ENCODE results near the gene ARHGAP24.
"Not testable (repeated sequence)": the region's sequence is repeated elsewhere in the genome, so short reads cannot be mapped to it uniquely, and the experiment has no call there.

ARHGAP24 gene

DNA sequence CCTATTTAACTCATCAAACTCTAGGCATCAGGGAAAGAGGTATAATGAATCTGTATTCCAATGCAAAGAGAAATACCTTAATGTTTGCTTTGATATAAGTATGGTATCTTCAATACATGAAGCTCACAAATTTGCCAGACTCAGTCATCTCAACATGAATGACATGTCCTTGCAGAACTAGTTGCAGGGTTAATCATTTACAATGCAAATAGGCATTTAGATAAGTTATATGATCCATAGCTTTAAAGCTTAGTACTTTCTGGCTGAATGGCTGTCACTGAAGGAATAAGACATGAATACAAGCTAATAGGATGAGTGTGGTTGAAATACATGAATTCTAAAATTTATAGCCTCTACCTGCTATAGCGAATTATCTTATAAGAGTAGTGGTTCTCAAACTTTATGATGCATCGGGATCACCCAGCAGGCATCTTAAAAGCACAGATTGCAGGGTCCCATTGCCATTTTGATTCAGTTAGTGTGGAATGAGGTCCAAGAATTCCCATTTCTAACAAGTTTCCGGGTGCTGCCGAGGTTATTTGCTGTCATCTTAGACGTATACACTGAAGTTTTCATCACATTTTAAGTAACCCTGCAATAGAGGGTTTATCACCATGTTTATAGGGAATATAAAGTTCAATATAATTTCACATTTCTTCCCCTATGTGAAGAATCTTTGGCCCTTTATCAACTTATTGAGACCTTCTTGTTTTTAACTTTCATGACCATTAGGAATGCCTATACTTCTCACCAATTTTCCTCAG, 439.2 kb downstream of the ARHGAP24 start:
- in situ Hi-C loops (cut with HindIII; ENCODE audit: low sequenced_read_pairs), result no loop called here
- TF ChIP-seq, protein P1, sequence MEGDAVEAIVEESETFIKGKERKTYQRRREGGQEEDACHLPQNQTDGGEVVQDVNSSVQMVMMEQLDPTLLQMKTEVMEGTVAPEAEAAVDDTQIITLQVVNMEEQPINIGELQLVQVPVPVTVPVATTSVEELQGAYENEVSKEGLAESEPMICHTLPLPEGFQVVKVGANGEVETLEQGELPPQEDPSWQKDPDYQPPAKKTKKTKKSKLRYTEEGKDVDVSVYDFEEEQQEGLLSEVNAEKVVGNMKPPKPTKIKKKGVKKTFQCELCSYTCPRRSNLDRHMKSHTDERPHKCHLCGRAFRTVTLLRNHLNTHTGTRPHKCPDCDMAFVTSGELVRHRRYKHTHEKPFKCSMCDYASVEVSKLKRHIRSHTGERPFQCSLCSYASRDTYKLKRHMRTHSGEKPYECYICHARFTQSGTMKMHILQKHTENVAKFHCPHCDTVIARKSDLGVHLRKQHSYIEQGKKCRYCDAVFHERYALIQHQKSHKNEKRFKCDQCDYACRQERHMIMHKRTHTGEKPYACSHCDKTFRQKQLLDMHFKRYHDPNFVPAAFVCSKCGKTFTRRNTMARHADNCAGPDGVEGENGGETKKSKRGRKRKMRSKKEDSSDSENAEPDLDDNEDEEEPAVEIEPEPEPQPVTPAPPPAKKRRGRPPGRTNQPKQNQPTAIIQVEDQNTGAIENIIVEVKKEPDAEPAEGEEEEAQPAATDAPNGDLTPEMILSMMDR (IDR thresholded peaks at IDR 0.05; ENCODE audit: low read depth, low read length, missing control alignments), result no peak
- no peak overlapping the region for H3K4me3 ChIP-seq (ENCODE audit: low read depth, low read length)
- DNase-seq (ENCODE audit: low read depth), result no peak

DNA sequence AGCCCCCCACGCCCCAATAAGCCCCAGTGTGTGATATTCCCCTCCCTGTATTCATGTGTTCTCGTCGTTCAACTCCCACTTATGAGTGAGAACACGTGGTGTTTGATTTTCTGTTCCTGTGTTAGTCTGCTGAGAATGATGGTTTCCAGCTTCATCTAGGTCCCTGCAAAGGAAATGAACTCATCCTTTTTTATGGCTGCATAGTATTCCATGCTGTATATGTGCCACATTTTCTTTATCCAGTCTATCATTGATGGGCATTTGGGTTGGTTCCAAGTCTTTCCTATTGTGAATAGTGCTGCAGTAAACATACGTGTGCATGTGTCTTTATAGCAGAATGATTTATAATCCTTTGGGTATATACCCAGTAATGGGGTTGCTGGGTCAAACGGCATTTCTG, 440.6 kb downstream of the ARHGAP24 start:
- in situ Hi-C loops (cut with HindIII; ENCODE audit: low sequenced_read_pairs); DNase-seq (ENCODE audit: low read depth); H3K4me3 ChIP-seq (ENCODE audit: low read depth, low read length): not testable (repeated sequence)

DNA sequence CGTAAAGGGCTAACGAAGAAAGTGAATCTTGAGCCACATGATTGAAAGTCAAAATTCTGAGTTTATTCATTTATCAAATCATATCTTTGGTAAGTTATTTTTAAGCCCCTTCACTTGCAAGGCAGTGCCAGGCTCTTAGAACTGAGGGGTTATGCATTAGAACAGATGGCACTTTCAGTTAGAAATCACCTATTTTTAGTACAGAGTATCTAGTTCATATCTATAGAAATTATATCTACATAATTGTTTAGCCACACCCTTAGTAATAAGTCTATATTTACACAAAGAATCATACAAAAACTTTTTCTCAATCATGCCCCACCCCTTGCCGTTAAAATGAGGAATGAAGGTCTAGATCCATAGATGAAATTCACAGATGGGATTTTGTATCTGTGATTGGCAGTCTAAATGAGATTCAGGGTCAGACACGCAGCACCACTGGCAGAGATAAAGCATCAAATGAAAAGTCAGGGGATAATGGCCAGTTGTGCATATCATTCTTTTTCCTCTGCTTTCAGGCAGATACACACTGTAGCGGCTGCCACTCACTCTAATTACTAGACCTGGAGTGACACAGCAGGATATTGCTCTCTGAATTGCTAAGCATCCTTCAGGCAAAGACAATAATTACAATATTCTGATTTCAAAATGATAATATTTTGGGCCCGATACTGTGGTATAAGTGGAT, 444.4 kb downstream of the ARHGAP24 start:
- no peak overlapping the region for H3K4me3 ChIP-seq (ENCODE audit: low read depth, low read length)
- in situ Hi-C loops (cut with HindIII; ENCODE audit: low sequenced_read_pairs), result no loop called here
- no peak for DNase-seq (ENCODE audit: low read depth)
- TF ChIP-seq, protein P1 (IDR thresholded peaks at IDR 0.05; ENCODE audit: low read depth, low read length, missing control alignments), result no peak

DNA sequence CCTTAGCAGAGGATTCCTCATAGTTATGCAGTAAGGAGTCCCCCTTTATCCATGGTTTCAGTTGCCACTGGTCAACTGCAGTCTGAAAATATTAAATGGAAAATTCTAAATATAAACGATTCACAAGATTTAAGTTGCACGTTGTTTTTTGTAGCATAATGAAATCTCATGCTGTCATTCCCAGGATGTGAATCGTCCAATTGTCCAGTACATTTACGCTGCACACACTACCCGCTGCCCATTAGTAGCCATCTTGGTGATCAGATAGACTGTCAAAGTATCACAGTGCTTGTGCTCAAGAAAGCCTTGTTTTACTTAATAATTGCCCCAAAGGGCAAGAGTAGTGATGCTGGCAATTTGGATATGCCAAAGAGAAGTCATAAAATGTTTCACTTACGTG, 450.1 kb downstream of the ARHGAP24 start:
- in situ Hi-C loops (cut with HindIII; ENCODE audit: low sequenced_read_pairs), result no loop called here
- TF ChIP-seq, protein P1 (IDR thresholded peaks at IDR 0.05; ENCODE audit: low read depth, low read length, missing control alignments), result no peak

DNA sequence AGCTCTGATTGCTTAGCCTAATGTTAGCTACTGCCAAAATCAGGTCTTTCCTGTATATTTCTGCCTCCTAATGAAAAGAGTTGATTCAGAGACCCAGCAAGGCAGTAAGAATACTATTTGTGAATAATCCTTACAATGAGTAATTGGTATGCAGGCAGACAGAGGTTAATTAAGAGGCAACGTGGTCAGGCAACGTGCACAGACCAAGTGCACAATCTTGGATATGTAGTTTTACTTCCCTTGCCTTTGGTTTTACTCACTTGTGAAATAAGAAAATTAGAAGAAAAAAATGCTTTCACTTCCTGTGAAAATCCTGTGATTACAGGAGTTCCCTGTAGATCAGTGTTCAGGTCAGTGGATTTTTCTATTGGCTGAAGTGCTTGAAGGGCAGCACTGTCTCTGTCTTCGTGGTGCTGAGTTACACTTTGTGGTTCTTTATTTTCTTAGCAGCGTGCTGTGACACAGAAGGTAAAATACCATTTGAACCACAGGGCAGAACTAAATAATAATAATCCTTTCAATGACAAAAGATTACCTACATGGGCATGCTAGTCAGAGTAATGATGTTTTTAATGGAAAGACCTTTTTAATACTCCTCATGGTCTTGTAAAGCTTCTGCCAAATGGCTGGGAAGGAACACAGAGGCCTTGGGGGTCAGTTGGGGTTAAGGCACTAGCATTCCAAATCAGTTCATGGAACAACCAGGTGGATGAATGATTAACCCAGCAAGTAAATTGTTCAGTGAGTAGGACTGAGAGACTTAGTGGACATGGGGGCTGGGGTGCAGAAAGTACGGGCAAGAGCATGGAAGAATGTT, 454.0 kb downstream of the ARHGAP24 start:
- in situ Hi-C loops (cut with HindIII; ENCODE audit: low sequenced_read_pairs), result no loop called here
- TF ChIP-seq, protein P1 (IDR thresholded peaks at IDR 0.05; ENCODE audit: low read depth, low read length, missing control alignments), result no peak
- H3K4me3 ChIP-seq (ENCODE audit: low read depth, low read length), result no peak overlapping the region
- no peak for DNase-seq (ENCODE audit: low read depth)

More for the DNA sequence above, 450.1 kb downstream of the ARHGAP24 start:
- DNase-seq (ENCODE audit: low read depth), result no peak
- H3K4me3 ChIP-seq (ENCODE audit: low read depth, low read length), result no peak overlapping the region

DNA sequence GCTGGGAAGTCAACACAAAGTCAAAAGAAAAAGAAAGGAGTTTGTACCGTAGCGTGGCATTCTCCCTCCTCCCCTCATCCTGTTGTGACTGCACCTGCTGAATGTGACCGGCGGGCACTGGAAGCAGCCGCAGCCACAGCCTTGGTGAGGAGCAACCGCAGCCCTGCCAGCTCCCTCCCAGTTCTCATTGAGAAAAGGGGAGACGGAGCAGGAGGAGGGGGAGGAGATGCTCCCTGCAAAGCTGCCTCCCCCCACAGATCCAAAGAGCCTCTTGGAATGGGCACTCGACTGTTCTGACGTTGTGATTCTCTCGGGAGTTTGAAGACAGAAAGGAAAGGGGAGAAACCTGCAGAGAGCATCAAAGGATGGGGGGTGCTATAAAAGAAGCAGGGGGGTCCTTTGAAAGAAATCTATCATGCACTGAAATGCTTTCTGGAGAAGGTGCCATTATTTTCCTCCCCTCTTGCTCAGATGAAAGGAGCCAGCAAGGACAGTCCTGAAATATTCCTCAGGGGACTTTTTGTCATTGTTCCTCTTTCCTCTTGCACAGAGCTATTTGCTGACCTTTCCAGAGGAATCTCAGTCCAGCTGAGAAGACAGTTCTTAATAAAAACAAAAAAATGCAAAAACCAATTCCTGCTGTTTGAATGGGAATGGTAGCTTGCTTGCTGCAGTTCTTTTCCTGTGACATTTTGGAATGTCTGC, 455.2 kb downstream of the ARHGAP24 start:
- DNase-seq (ENCODE audit: low read depth), result no peak
- no peak overlapping the region for H3K4me3 ChIP-seq (ENCODE audit: low read depth, low read length)
- in situ Hi-C loops (cut with HindIII; ENCODE audit: low sequenced_read_pairs), result no loop called here
- TF ChIP-seq, protein P1 (IDR thresholded peaks at IDR 0.05; ENCODE audit: low read depth, low read length, missing control alignments), result no peak

All from astrocyte of the cerebellum (primary cell).